LNCAP (cell line): ENCODE data around the gene NAP1L1.

Experiments
- TF ChIP-seq, protein P1 (sequence below): fragments of 450-650 bp; IDR thresholded peaks from 2 replicates; pipeline ENCODE4 v1.5.1; 2017; ENCODE audit warnings: mild to moderate bottlenecking

NAP1L1 gene

DNA sequence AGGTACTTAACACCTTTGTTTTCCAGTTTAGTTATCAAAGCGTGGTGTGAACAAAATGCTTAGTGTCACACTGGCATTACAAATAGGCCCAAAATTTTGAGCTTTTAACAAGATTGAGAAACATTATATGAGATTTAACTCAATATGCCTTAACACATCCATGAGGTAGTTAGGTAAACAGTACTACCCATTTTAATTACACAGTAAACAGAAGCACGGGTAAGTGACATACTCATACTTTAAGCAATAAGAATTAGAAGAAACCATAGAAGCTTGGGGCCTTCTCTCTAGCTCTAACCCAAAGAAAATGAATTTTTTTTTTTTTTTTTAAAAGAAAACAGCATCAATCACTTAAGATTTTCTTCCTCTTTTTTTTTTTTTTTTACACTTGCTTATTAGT, 37.4 kb downstream of the NAP1L1 start:
- TF ChIP-seq, protein P1, sequence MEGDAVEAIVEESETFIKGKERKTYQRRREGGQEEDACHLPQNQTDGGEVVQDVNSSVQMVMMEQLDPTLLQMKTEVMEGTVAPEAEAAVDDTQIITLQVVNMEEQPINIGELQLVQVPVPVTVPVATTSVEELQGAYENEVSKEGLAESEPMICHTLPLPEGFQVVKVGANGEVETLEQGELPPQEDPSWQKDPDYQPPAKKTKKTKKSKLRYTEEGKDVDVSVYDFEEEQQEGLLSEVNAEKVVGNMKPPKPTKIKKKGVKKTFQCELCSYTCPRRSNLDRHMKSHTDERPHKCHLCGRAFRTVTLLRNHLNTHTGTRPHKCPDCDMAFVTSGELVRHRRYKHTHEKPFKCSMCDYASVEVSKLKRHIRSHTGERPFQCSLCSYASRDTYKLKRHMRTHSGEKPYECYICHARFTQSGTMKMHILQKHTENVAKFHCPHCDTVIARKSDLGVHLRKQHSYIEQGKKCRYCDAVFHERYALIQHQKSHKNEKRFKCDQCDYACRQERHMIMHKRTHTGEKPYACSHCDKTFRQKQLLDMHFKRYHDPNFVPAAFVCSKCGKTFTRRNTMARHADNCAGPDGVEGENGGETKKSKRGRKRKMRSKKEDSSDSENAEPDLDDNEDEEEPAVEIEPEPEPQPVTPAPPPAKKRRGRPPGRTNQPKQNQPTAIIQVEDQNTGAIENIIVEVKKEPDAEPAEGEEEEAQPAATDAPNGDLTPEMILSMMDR = no peak

DNA sequence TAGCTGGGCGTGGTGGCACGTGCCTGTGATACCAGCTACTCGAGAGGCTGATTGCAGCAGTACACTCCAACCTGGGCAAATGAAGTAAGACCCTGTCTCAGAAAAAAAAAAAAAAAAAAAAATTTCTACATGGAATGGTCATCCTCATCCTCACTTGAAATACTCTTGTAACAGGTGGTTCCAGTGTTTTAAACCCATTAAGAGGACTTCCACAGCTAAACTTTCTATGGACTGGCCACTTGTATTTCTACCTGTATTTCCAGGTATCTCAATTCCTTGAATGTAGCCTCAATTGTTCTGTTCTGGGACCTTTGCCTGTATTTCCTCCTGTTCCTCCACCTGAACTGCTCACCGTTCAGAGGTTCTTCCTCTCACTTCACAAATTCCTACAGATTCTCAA, 41.1 kb downstream of the NAP1L1 start:
- TF ChIP-seq, protein P1 = no peak

DNA sequence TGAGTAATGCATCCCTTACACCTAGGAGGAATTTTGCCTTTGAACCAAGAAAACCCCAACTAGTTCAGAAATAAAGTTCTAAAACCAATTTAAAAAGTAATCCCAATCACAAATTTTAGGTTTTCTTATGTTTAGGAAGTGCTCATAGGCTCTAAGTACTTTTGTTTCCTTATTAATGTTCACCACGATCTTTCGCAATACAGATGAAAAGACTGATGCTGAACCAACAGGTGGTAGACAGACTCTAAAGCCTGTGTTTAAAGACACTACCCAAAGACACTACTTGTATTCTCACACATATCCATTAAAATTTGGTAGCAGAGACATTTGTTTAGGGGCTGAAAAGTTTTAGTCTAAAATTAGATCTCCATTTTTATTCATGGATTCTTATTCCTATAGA, 42.3 kb downstream of the NAP1L1 start:
- TF ChIP-seq, protein P1 = no peak

DNA sequence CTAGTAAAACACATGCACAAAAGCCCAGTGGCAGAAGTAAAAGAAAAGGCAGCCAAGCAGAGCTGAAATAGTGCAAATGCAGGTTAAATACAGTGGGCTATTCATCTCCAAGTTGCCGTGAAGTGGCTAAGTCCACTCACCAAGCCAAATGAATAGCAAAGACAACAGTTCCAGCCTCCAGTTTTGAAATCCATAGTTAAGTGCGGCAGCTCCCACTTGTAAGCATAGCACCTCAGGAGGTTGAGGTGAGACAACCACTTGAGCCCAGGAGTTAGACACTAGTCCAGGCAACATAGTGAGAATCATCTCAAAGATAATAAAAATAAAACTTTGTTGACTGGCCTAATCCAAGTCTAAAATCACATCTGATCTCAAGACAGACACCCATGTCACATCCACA, 43.1 kb downstream of the NAP1L1 start:
- TF ChIP-seq, protein P1 = no peak

DNA sequence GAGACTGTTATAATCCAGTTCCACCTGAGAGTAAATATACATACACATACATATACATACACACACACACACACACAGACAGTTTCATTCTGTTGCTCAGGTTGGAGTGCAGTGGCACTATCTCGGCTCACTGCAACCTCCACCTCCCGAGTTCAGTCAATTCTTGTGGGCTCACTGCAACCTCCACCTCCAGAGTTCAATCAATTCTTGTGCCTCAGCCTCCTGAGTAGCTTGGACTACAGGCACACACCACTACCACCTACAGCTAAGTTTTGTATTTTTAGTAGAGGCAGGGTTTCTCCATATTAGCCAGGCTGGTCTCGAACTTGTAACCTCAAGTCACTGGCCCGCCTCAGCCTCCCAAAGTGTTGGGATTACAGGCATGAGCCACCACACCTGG, 44.0 kb downstream of the NAP1L1 start:
- TF ChIP-seq, protein P1 = no peak

DNA sequence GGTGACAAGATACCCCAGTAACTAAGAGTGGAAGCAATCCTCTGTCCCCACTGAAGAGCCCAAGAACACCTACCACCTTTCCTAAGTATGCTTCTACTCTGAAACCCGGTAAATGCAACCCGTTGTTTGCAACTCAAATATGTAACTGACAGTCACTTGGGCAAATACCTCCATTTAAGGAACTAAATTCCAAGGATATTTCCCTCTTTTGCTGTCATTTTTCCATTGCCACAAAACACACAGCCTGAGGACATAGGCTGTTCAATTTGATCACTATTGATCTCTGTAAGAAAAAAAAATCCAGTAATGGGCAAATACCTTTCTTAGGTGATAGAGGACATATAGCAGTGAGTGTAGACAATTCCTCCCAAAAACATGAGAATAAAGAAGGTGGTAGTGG, 46.3 kb downstream of the NAP1L1 start:
- TF ChIP-seq, protein P1 = no peak

DNA sequence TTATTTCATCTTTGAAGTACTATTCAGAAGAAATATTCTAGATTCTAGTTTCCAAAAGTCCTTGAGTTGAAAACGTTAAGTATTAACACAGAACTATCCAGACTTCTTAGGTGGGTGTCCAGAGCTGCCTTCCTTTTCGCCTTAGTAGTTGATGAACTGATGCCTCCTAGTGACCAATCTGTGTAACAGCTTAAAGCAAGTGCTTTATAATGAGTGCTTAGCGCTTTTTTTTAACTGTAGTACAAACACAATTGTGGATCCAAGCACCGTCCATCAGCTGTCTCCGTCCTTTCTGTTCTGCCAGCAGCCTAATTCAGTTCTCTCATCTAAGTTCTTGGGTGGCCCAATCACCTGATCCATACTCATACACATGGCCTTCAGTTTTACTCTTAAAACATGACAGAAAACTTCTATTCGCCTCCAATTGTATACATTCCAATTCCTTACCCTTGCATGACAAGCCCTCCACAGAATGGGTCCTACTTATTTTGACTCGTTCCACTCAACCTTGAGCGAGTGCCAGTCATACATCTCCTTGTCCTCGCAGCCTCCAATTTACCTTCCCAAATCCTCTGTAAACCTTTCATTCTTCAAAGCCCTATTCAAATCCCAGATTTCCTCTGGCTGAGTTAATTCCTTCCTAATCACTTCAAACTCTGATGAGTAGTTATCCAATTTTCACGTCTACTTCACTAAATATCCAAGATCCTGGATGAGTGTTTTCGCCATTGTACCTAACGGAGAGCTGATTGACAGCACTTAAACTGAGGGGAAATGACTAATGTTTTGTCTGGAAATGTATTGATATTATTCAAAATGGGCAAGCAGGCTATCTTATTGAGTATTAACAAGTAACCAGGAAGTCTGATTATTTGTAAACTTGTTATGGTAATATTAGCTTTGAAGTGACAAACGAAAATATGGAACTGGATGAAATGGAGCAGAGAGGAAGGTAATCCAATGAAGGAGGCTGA, 47.1 kb downstream of the NAP1L1 start:
- TF ChIP-seq, protein P1 = peak; percentile 76
